NCI-H2081 treated with DMSO at 0.1 percent for 48 hours (cell line): ENCODE results near the gene NINJ2.

Experiments
- DNase-seq: peaks from one replicate; lab custom pipeline; 2025; lab: John Stamatoyannopoulos, UW

Gene NINJ2

GRCh38 chr12:673849-674248 lies 10.6 kb upstream of the NINJ2 start:
- no peak for DNase-seq

- no peak for DNase-seq
Observed at GRCh38 chr12:669576-669945, 6.3 kb upstream of the NINJ2 start.

GRCh38 chr12:668090-668481 lies 4.8 kb upstream of the NINJ2 start:
- no peak for DNase-seq

- DNase-seq: no peak
Observed at GRCh38 chr12:666766-667308, 3.6 kb upstream of the NINJ2 start.

GRCh38 chr12:666066-666465 lies 2.8 kb upstream of the NINJ2 start:
- DNase-seq: no peak

GRCh38 chr12:664779-665092 lies 1.5 kb upstream of the NINJ2 start:
- DNase-seq: no peak

- no peak for DNase-seq
Observed at GRCh38 chr12:664075-664778, 982 bp upstream of the NINJ2 start.

GRCh38 chr12:662566-663292 lies 516 bp downstream of the NINJ2 start:
- no peak for DNase-seq

GRCh38 chr12:661720-662486 lies 1.3 kb downstream of the NINJ2 start:
- no peak for DNase-seq

GRCh38 chr12:659090-659683 lies 4.1 kb downstream of the NINJ2 start:
- DNase-seq: no peak

GRCh38 chr12:650983-651382 lies 12.3 kb downstream of the NINJ2 start:
- no peak for DNase-seq

GRCh38 chr12:647385-648085 lies 15.7 kb downstream of the NINJ2 start:
- no peak for DNase-seq

GRCh38 chr12:646442-647384 lies 16.5 kb downstream of the NINJ2 start:
- no peak for DNase-seq

- no peak for DNase-seq
Observed at GRCh38 chr12:645563-646071, 17.6 kb downstream of the NINJ2 start.

GRCh38 chr12:644818-645552 lies 18.3 kb downstream of the NINJ2 start:
- DNase-seq: no peak

- DNase-seq: no peak
Observed at GRCh38 chr12:644303-644639, 19.0 kb downstream of the NINJ2 start.

GRCh38 chr12:643475-644302 lies 19.6 kb downstream of the NINJ2 start:
- DNase-seq: no peak

GRCh38 chr12:642633-643474 lies 20.4 kb downstream of the NINJ2 start:
- no peak for DNase-seq
